HG03025 (cell line): ENCODE data around the gene KIF9.
"Not testable (repeated sequence)": the region's sequence is repeated elsewhere in the genome, so short reads cannot be mapped to it uniquely, and the experiment has no call there.

ENCODE experiments used
- ATAC-seq: cut with Tn5 transposase; IDR thresholded peaks from one replicate; pipeline ENCODE4 v1.9.1; 2021; ENCODE audit warnings: mild to moderate bottlenecking, moderate library complexity; ENCODE audit not compliant: unreplicated experiment, low FRiP score

The KIF9 gene

DNA sequence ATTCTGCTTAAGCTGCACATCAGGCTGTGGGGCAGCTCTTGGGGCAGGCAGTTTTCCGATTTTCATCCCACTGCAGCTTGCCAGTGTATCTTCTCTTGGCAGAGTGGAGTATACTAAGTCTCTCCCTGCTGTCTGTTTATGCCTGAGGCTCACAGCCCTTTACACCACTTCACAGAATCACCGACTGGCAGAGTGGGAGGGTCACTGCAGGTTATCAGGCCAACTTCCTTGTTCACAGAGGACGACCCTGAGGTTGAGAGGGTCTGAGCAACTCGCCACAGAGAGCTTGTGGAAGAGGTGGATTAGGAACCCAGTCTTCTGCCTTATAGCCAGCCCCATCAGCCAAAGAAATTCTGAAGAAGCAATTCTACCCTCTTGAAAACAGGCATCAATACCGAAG lies 30.9 kb downstream of the KIF9 start:
- ATAC-seq, result no peak

GRCh38 chr3:47251085-47251484 lies 31.5 kb downstream of the KIF9 start:
- not testable (repeated sequence) for ATAC-seq

DNA sequence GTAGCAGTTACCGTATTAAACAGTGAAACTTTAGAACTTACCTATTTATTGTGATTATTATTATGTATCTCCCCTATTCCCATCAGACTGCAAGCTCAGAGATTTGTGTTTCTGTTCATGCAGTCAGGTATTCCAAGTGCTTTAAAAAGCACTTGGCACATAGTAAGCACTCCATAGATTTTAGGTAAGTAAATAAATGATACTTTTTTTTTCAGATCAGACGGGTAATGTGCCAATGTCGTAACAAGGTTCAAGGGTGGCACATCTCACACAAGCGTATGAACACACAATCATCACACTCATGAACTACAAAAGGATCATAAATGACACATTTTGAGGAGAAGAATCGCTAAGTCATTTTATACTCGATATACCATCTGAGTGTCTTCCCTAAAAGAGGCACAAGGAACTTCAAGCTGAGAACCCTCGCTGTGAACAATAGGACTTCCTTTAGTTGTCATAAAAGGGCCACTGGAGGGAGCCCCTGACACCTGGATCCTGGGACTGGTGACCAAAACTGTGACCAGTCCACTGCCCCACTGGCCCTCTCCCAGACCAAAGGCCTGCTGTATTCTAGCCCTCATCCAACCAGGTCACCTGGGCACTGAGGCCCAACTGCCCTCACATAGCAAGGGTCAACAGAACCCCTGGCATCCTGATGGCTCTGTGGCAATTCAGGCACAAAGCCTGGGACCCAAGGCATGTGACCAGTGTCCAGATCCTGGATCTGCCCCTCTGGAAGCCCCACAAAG lies 32.1 kb downstream of the KIF9 start:
- no peak for ATAC-seq

DNA sequence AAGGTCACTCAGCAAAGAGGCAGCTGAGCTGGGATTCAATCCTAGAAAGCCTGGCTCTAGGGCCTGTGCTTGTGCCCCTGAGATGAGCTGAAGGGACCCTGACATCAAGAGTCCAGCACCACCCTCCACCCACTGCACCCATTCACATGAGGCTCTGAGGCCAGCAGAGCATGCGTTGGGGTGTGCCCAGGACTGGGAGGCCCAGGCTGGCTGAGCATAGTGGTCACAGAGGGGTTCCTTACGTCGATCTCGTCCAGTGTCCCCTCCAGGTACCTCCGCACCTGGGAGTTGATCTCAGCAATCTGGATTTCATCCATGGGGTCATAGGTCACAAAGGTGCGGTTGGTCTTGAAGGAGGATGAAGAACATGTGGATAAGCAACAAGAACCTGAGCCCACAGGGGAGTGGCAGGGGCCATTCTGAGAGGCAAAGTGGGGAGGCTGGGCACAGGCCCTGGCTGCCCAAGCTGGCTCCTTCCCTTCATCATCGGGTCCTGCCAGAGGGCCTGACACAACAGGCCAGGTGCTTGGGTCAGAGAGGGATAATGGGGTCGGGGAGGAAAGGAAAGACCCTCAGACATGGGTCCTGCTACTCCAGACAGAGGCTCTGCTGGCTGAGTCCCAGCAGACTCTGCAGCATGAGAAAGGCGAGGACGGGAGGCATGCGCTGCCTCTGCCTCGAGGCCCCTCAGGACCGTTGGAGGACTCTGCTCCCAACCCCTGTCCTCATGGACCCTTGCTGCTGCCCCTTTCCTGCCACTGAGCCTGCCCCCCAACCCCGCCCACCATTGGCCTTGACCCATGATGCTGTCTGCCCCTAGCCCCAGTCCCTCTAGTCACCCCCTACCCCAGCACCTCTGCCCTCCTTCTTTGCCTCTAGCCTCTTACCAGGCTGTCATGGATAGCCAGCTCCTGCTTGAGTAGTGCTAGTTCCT lies 35.2 kb downstream of the KIF9 start:
- no peak for ATAC-seq

DNA sequence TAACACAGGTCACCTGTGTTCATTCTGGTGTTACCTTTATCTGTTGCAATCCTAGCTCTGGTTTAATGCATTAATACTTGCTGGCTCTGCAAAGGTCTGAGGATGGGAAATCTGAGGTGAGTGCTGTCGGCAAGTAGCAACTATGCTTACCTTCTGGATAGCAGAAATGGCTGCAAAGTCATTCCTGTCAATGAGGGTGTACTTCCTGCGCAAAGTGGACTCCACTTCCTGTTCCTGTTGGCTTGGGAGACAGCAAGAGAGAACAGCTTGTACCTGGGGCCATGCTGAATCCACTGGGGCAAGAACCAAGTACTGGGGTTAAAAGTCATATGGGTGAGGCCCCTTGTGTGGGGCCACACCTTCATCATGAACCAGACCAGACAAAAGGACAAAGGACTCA lies 37.3 kb downstream of the KIF9 start:
- no peak for ATAC-seq

GRCh38 chr3:47244531-47245100 lies 38.0 kb downstream of the KIF9 start:
- ATAC-seq, result no peak

- ATAC-seq, result no peak
These were observed 39.0 kb downstream of the KIF9 start for GRCh38 chr3:47243419-47244147.

DNA sequence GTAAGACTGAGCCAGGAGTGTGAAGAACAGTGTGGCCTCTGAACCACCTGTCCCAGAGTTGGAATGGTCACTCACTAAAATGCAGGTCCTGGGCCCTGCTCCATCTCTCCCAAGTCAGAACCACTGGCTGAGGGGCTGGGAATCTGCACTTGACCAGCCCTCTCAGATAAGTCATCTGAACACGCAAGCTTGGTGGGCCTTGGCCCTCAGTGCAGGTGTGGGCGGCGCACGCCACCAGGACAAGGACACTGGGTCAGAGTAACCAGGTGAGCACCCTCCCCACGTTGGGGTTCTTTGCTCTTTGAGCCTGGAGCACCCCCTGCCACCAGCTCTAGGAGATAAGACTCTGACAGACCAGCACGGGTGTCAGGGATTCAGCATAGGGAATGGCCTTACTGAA lies 42.7 kb downstream of the KIF9 start:
- ATAC-seq, result no peak

- no peak for ATAC-seq
These were observed 44.6 kb downstream of the KIF9 start for GRCh38 chr3:47238017-47238416.

- peak; percentile 53 for ATAC-seq
These were observed 54.5 kb downstream of the KIF9 start for GRCh38 chr3:47228088-47228487.

GRCh38 chr3:47227678-47228077 lies 54.9 kb downstream of the KIF9 start:
- ATAC-seq, result peak; percentile 61

DNA sequence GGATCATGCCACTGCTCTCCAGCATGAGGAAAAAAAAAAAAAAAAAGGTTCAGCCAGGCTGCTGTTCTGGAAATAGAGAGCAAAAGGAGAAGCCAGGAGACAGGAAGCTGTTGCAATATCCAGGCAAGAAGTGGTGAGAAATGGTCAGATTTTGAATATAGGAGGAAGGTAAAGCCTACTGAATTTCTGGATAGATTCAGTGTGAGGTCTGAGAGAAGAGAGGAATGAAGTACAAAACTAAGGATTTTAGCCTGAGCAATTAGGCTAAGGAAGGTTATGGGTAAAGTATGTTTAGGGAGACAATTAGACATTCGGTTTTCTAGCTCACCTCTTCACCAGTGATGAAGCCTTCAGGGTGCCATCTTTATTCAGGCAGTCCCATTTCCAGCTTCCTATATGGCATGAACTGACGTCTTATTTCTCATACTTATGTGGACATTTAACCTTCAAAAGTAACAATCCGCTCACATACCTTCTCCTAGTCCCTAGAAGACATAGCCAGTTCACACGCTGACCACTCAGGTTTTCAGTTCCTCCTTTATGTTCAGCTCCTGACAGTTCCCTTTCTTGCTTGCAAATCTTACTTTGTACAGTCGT lies 57.2 kb downstream of the KIF9 start:
- ATAC-seq, result no peak

GRCh38 chr3:47223755-47224154 lies 58.8 kb downstream of the KIF9 start:
- no peak for ATAC-seq

GRCh38 chr3:47221798-47222197 lies 60.8 kb downstream of the KIF9 start:
- ATAC-seq, result no peak

- ATAC-seq, result no peak
These were observed 71.7 kb downstream of the KIF9 start for GRCh38 chr3:47210863-47211405.

GRCh38 chr3:47206022-47206421 lies 76.6 kb downstream of the KIF9 start:
- not testable (repeated sequence) for ATAC-seq

DNA sequence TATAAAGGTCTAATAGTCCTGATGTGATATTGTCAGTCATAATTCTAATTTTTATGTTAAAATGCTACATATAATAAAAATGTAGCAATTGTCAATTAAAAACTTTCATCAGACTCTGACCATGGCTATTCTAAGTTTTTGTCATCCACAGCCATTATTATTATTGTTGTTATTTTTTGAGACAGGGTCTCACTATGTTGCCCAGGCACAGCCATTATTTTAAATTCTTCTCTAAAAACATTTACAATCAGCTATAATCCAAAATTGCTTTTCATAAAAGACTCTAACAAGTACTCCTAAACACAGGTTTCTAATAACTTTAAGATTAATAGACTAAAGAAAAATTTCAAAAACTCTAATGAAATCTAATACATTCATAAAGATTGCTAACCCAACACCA lies 77.7 kb downstream of the KIF9 start:
- no peak for ATAC-seq

DNA sequence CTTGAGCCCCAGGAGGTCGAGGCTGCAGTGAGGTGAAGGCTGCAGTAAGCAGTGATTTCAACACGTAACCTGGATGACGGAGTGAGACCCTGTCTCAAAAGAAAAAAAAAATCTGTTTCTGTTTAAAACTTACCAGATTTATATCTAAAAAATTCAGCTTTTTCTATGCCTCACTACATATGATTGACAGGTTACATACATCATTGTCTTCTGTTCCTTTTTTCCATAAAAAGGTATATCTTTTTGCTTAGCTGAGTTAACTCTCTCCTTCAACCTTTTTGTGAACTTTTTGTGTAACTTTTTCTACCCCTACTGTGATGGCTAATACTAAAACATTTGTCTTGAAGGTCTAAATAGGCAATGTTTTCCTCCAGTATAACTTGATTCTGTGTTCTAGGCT lies 80.1 kb downstream of the KIF9 start:
- ATAC-seq, result no peak

GRCh38 chr3:47197287-47197686 lies 85.3 kb downstream of the KIF9 start:
- no peak for ATAC-seq

GRCh38 chr3:47194994-47195393 lies 87.6 kb downstream of the KIF9 start:
- ATAC-seq, result no peak
